Stimulated activated CD8-positive, alpha-beta memory T cell treated with anti-CD3 and anti-CD28 coated beads, Interleukin-15, amount 100 ng/mL, for 24 hours (primary cell): ENCODE data around the gene AKAP13.
"Not testable (repeated sequence)": the region's sequence is repeated elsewhere in the genome, so short reads cannot be mapped to it uniquely, and the experiment has no call there.

Source experiments
- DNase-seq: peaks from one replicate; pipeline ENCODE4 v3.0.0-alpha.2; 2020; ENCODE audit warnings: low read depth

AKAP13 gene

DNA sequence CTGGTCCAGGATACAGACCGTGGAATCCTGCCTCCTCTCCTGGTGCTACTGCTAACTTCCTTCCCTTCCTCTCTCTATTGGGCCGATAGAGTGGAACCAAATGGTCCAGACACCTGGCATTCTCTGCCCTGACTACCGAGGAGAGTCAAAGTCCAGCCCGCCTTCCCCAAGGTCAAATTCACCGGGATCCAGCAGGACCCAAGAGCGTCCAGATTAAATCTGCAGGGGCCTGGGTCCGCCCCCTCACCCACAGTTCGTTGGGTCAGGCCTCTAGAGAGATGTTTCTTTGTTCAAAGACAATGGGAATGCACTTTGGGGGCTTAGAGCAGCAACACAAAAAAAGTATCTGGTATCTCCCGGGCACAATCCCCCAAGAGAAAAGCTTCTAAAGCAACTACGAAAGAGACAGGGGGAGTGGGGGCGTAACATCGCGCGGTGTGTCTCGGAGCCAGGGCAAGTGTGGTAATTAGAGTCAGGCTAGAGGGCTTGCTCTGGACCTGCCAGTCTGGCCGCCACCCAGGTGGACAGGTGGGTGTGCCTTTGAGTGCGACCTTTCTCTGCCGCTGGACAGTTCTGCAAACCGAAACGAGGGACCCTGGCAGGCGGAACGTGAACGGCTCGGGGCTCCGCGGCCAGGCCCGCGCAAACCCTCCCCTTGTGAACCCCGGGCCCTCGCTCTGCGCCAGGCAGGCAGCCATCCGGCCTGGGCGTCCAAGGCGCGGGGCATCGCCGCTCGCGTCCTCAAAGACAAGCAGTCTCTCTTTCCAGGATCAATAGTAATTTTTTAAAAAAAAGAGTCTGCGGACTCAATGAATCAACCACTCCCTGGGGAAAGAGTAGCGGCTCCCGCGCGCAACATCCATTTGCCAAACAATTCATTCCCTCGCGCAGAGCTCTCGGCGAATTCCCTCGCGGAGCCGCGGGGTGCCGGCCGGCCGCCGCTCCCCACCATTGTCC is 413.5 kb downstream of the AKAP13 start:
- no peak for DNase-seq

- peak; percentile 72 for DNase-seq
Measured at GRCh38 chr15:85794598-85795336, 414.4 kb downstream of the AKAP13 start, which contains the start of gene KLHL25. TSS of gene KLHL25 (minus strand) at chr15:85794925. CDS start at chr15:85769810, 25,115 bp downstream.

GRCh38 chr15:85795337-85796305 is 415.2 kb downstream of the AKAP13 start:
- DNase-seq, result no peak

DNA sequence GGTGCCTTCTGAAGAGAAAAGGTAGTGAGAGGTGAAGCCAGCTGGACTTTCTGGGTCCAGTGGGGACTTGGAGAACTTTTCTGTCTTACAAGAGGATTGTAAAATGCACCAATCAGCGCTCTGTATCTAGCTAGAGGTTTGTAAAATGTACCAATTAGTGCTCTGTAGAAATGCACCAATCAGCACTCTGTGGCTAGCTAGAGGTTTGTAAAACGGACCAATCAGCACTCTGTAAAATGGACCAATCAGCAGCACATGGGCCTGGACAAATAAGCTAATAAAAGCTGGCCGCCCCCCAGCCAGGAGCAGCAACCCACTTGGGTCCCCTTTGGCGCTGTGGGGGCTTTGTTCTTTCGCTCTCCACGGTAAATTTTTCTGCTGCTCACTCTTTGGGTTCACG is 416.0 kb downstream of the AKAP13 start:
- DNase-seq, result not testable (repeated sequence)
